Measurements from ENCODE around the gene JMJD8. TPM values are rescaled to one million over a fixed set of nuclear protein-coding genes. Genes with fewer than 3 reads are reported as not detected.

JMJD8 gene
- total RNA-seq, 1 donor from 2014 or later = 47.0 TPM

DNA sequence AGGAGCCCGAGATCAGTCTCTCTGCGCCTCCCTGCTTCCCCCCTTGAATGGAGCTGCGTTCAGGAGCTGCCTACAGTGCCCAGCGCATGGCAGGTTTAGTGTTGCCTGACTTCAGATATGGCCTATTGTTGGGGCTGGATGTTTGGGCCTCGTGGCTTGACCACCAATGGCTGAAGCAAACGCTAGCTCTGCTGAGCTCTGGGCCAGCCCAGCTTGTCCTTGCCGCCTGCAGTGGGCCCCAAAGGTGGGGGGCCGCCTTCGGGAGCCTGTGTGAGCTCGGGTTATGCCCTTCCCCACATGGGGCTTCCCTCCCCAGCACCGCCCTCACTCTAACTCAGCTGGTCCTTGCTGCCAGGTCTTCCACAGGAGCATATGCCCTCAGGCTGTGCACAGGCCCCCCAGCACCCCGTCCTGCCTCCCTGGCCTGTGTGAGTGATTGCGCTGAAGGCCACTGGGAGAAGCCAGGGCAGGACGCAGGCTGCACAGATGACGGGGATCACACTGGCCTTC is 46.0 kb downstream of the JMJD8 start:
- POLR2A ChIA-PET = interaction anchor here (0.7 kb wide), 1 partner anchor 69 kb away, joined by 3 read pairs; no protein-coding TSS in a partner anchor
- Mint-ChIP-seq H3K27me3 (no peaks in the 10 kb centered on the region), H3K4me1 (peaks cover 34% of the 10 kb centered on the region), H3K9me3 (no peaks in the 10 kb centered on the region), H3K36me3 (ENCODE audit: low read depth) (peaks cover 6% of the 10 kb centered on the region), H3K4me3 (no peak overlapping the region), H3K27ac (no peak overlapping the region)
- CTCF ChIA-PET = no interaction called here
- DNase-seq = no peak
- intact Hi-C loops (cut with micrococcal nuclease) = no loop called here
- TF ChIP-seq, protein P1, sequence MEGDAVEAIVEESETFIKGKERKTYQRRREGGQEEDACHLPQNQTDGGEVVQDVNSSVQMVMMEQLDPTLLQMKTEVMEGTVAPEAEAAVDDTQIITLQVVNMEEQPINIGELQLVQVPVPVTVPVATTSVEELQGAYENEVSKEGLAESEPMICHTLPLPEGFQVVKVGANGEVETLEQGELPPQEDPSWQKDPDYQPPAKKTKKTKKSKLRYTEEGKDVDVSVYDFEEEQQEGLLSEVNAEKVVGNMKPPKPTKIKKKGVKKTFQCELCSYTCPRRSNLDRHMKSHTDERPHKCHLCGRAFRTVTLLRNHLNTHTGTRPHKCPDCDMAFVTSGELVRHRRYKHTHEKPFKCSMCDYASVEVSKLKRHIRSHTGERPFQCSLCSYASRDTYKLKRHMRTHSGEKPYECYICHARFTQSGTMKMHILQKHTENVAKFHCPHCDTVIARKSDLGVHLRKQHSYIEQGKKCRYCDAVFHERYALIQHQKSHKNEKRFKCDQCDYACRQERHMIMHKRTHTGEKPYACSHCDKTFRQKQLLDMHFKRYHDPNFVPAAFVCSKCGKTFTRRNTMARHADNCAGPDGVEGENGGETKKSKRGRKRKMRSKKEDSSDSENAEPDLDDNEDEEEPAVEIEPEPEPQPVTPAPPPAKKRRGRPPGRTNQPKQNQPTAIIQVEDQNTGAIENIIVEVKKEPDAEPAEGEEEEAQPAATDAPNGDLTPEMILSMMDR (IDR thresholded peaks at IDR 0.05) = no peak
- no peak for ATAC-seq (ENCODE audit: low read depth)

DNA sequence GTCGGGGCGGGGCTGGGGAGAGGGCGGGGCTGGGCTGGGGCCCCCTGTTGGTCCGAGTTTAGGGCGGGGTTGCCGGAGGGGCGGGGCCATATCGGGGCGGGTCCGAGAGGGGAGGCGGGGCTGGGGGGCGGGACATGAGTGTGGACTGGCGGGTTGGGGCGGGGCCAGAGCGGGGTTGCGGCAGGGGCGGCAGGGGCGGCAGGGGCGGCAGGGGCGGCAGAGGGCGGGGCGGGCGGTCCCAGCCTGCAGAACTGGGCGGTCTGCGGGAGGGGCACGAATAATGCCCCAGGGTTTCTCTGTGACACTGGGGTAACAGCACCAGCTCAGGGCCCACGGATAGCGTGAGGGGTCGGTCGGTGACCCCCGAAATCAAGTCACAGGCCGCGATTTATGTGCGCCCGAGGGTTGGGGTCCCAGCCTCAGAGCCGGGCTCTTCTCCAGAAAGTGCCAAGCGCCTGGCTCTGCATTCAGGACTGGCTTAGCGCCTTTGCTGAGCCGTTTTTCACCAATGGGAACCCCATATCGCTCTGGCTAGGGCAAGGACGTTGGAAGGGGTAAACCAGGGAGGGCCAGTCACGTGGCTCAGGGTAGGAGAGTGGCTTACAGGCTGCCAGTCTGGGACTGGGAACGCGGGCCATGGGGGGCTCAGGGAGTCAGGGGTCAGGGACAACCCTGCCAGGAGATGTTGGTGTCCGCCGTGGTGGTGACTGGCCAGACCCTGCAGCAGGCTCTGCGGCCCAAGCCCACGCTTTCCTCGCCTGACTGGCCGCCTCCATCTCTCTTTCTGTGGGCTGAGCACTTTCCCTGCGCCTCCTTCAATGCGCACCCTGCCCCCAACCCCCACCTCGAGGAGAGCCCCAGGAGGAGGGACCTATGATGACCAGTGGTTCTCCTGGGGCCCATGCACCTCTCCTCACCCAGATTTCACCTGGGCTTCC is 46.8 kb downstream of the JMJD8 start:
- peak overlapping the region; percentile 95 for H3K4me3 Mint-ChIP-seq
- TF ChIP-seq, protein P1 (IDR thresholded peaks at IDR 0.05) = no peak
- intact Hi-C loops (cut with micrococcal nuclease) = loop anchor here (2.0 kb wide), 1 partner anchor 23 kb away; no protein-coding TSS in a partner anchor
- ATAC-seq (ENCODE audit: low read depth) (peak; percentile 70), DNase-seq (no peak)
- H3K4me1 Mint-ChIP-seq = peaks cover 30% of the 10 kb centered on the region
- POLR2A ChIA-PET = interaction anchor here (0.5 to 2.0 kb wide), 10 partner anchors 11 to 255 kb away, joined by 3 to 14 read pairs (median 8); partner anchors contain the start of genes PGAP6, RHOT2, STUB1 and WDR90
- CTCF ChIA-PET = no interaction called here
- no peaks in the 10 kb centered on the region for H3K9me3 Mint-ChIP-seq
- H3K36me3 Mint-ChIP-seq (ENCODE audit: low read depth) = peaks cover 6% of the 10 kb centered on the region
- H3K27me3 Mint-ChIP-seq = no peaks in the 10 kb centered on the region
- peak overlapping the region; percentile 97 for H3K27ac Mint-ChIP-seq

DNA sequence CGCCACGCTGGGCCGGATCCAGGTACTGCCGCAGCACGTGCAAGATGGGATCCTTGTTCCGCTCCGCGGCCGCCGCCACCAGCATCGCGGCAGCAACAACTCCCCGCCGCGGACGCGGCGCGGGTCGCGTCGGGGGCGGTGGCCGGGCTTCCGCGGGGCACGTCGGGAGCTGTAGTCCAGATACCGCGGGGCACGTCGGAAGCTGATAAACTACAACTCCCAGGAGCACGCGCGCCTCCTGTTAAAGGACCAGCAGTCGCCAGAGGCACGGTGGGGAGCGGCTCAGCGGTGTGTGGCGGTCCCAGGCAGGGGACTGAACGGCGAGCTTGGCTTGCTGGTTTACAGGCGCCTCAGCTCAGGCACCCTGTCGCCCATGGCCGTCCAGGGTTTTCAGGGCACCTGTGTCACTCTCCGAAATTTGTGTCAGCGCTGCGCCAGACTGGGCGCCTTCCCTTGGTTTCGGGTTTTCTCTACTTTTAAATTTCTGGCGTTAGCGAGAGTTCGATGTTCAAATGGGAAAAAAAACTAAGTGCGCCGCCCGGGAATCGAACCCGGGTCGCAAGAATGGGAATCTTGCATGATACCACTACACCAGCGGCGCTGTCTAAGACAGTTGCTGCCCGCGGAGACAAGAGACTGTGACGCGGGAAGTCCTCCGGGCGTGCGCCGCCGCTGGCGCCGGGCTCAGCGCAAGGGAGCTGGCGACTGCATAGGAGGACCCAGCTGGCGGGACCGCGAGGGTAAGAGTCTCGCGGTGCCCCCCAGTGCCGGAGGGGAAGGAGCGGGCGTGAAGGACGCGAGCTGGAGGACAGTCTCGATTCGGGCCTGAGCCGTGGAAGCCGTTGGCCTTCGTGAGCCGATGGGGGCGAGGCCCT is 47.7 kb downstream of the JMJD8 start, which contains the start of gene METTL26:
Gene METTL26 (minus strand): TSS at position 100 of the 875 bp plus-strand sequence. CDS start 15 bp downstream, at position 85.
- ChIA-PET POLR2A (interaction anchor here (0.5 to 2.0 kb wide), 17 partner anchors 12 to 1519 kb away, joined by 3 to 14 read pairs (median 4); partner anchors contain the start of genes CAPN15, NHLRC4, PGAP6 and PIGQ), CTCF (interaction anchor here (1.2 kb wide), 1 partner anchor 57 kb away, joined by 3 read pairs; no protein-coding TSS in a partner anchor)
- ATAC-seq (ENCODE audit: low read depth) (peak; percentile 82), DNase-seq (peak; percentile 91)
- H3K9me3 Mint-ChIP-seq = no peaks in the 10 kb centered on the region
- peak within 1 kb of the TSS; percentile 95 for H3K4me3 Mint-ChIP-seq
- H3K4me1 Mint-ChIP-seq = peaks cover 30% of the 10 kb centered on the region
- intact Hi-C loops (cut with micrococcal nuclease) = loop anchor here (1.0 to 2.0 kb wide), 9 partner anchors 13 to 235 kb away; partner anchors contain the start of genes CAPN15, DECR2, JMJD8 and PIGQ
- peaks cover 6% of the 10 kb centered on the region for H3K36me3 Mint-ChIP-seq (ENCODE audit: low read depth)
- TF ChIP-seq, protein P1 (IDR thresholded peaks at IDR 0.05) = no peak
- peak within 1 kb of the TSS; percentile 97 for H3K27ac Mint-ChIP-seq
- no peaks in the 10 kb centered on the region for H3K27me3 Mint-ChIP-seq

GRCh38 chr16:635573-636205 is 48.4 kb downstream of the JMJD8 start:
- no peak for DNase-seq
- H3K27me3 Mint-ChIP-seq = no peaks in the 10 kb centered on the region
- intact Hi-C loops (cut with micrococcal nuclease) = loop anchor here (1.0 to 2.0 kb wide), 9 partner anchors 14 to 234 kb away; partner anchors contain the start of genes CAPN15, DECR2, JMJD8 and PIGQ
- H3K4me1 Mint-ChIP-seq = peaks cover 30% of the 10 kb centered on the region
- peak overlapping the region; percentile 95 for H3K4me3 Mint-ChIP-seq
- no peaks in the 10 kb centered on the region for H3K9me3 Mint-ChIP-seq
- H3K36me3 Mint-ChIP-seq (ENCODE audit: low read depth) = peaks cover 6% of the 10 kb centered on the region
- TF ChIP-seq, protein P1 (IDR thresholded peaks at IDR 0.05) = no peak
- ChIA-PET CTCF (interaction anchor here (1.2 kb wide), 1 partner anchor 56 kb away, joined by 3 read pairs; no protein-coding TSS in a partner anchor), POLR2A (interaction anchor here (0.7 to 2.0 kb wide), 13 partner anchors 12 to 1520 kb away, joined by 3 to 14 read pairs (median 4); partner anchors contain the start of genes CAPN15, NHLRC4, PGAP6 and PIGQ)
- H3K27ac Mint-ChIP-seq = no peak overlapping the region
- no peak for ATAC-seq (ENCODE audit: low read depth)

Measured in activated B cell treated with CpG ODN at 0.5 μM for 24 hours (primary cell).